ENCODE results near the gene GRM5.

GRM5 gene

DNA sequence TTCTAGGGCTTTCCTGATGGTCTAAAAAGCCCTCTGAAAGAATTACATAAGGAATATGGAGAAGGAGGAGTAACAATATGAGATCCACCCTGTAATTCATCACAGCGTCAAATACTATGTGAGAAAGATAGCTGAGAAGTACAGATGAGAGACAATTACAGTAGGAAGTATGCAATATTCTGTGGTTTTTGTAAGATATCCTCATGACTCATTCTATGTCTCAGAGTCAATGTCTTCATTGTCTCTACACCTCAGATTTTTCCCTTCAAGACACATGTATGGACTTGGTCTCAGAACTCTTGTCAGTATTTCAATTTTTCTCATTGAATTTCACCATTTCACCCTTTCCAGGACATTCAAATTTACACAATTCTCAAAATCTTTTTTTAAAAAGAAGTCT is 385.0 kb downstream of the GRM5 start:
- H3K27me3 ChIP-seq (ENCODE audit: control insufficient read depth in 1 of 2, insufficient read depth in 2 of 2, low read length in 2 of 2) = no peaks in the 10 kb centered on the region

DNA sequence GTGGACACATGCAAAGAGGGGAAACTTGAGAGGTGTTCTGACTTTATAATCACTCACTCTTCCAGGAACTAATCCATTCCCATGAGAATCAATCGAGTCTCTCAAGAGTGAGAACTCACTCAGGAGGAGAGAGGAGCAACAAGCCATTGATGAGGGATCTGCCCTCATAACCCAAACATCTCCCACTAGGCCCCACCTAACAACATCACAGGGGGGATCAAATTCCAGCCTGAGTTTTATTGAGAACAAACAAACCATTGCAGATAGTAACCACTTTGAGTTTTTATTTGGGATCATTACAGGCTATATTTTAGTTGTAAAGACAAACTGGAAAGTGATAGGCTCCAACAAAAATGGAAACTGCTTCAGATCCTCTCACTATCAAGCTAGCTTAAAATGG is 399.4 kb downstream of the GRM5 start:
- H3K27ac ChIP-seq (ENCODE audit: low read depth, low read length) = no peak overlapping the region
- H3K27me3 ChIP-seq (ENCODE audit: control insufficient read depth in 1 of 2, insufficient read depth in 2 of 2, low read length in 2 of 2) = no peaks in the 10 kb centered on the region
- no peak overlapping the region for H3K4me3 ChIP-seq (ENCODE audit: low read depth in 1 of 2, low read length in 2 of 2)
- H3K36me3 ChIP-seq (ENCODE audit: control insufficient read depth in 1 of 2, insufficient read depth in 2 of 2, low read length in 2 of 2) = no peaks in the 10 kb centered on the region
- no peak overlapping the region for H3K9ac ChIP-seq (ENCODE audit: low read depth in 1 of 2, low read length in 2 of 2)
- H3K9me3 ChIP-seq (ENCODE audit: control insufficient read depth in 1 of 2, low read length in 2 of 2) = no peaks in the 10 kb centered on the region
- H3K4me1 ChIP-seq (ENCODE audit: control insufficient read depth in 1 of 2, insufficient read depth in 2 of 2, low read length in 2 of 2) = no peaks in the 10 kb centered on the region

More for the DNA sequence above, 385.0 kb downstream of the GRM5 start:
- no peak overlapping the region for H3K27ac ChIP-seq (ENCODE audit: low read depth, low read length)
- no peak overlapping the region for H3K4me3 ChIP-seq (ENCODE audit: low read depth in 1 of 2, low read length in 2 of 2)
- no peaks in the 10 kb centered on the region for H3K9me3 ChIP-seq (ENCODE audit: control insufficient read depth in 1 of 2, low read length in 2 of 2)
- no peaks in the 10 kb centered on the region for H3K4me1 ChIP-seq (ENCODE audit: control insufficient read depth in 1 of 2, insufficient read depth in 2 of 2, low read length in 2 of 2)
- H3K9ac ChIP-seq (ENCODE audit: low read depth in 1 of 2, low read length in 2 of 2) = no peak overlapping the region
- H3K36me3 ChIP-seq (ENCODE audit: control insufficient read depth in 1 of 2, insufficient read depth in 2 of 2, low read length in 2 of 2) = no peaks in the 10 kb centered on the region

- H3K4me1 ChIP-seq (ENCODE audit: control insufficient read depth in 1 of 2, insufficient read depth in 2 of 2, low read length in 2 of 2) = no peaks in the 10 kb centered on the region
- H3K36me3 ChIP-seq (ENCODE audit: control insufficient read depth in 1 of 2, insufficient read depth in 2 of 2, low read length in 2 of 2) = no peaks in the 10 kb centered on the region
- no peaks in the 10 kb centered on the region for H3K9me3 ChIP-seq (ENCODE audit: control insufficient read depth in 1 of 2, low read length in 2 of 2)
- no peak overlapping the region for H3K4me3 ChIP-seq (ENCODE audit: low read depth in 1 of 2, low read length in 2 of 2)
- H3K27me3 ChIP-seq (ENCODE audit: control insufficient read depth in 1 of 2, insufficient read depth in 2 of 2, low read length in 2 of 2) = no peaks in the 10 kb centered on the region
- no peak overlapping the region for H3K27ac ChIP-seq (ENCODE audit: low read depth, low read length)
- H3K9ac ChIP-seq (ENCODE audit: low read depth in 1 of 2, low read length in 2 of 2) = no peak overlapping the region
Observed at GRCh38 chr11:88657076-88657738, 408.6 kb downstream of the GRM5 start.

DNA sequence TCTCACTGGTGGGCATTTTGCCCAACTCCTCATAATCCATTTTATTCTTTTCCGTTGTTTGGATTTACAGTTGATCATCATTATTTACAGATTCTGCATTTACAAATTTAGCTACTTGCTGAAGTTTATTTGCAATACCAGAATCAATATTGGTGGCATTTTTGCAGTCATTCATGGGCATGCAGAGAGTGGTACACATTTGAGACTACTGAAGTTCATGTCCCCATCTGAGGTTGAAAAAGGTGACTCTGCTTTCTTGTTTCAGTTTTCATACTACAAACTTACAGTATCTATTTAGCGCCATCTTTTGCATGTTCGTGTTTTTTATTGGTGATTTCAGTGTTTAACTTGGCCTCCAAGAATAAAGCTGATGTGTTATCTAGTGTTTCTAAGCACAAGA is 409.5 kb downstream of the GRM5 start:
- Histone ChIP-seq H3K27ac (ENCODE audit: low read depth, low read length) (no peak overlapping the region), H3K27me3 (ENCODE audit: control insufficient read depth in 1 of 2, insufficient read depth in 2 of 2, low read length in 2 of 2) (no peaks in the 10 kb centered on the region), H3K9ac (ENCODE audit: low read depth in 1 of 2, low read length in 2 of 2) (no peak overlapping the region), H3K36me3 (ENCODE audit: control insufficient read depth in 1 of 2, insufficient read depth in 2 of 2, low read length in 2 of 2) (no peaks in the 10 kb centered on the region), H3K9me3 (ENCODE audit: control insufficient read depth in 1 of 2, low read length in 2 of 2) (no peaks in the 10 kb centered on the region), H3K4me3 (ENCODE audit: low read depth in 1 of 2, low read length in 2 of 2) (no peak overlapping the region), H3K4me1 (ENCODE audit: control insufficient read depth in 1 of 2, insufficient read depth in 2 of 2, low read length in 2 of 2) (no peaks in the 10 kb centered on the region)

- Histone ChIP-seq H3K36me3 (ENCODE audit: control insufficient read depth in 1 of 2, insufficient read depth in 2 of 2, low read length in 2 of 2) (no peaks in the 10 kb centered on the region), H3K27ac (ENCODE audit: low read depth, low read length) (no peak overlapping the region), H3K9me3 (ENCODE audit: control insufficient read depth in 1 of 2, low read length in 2 of 2) (no peaks in the 10 kb centered on the region), H3K4me3 (ENCODE audit: low read depth in 1 of 2, low read length in 2 of 2) (no peak overlapping the region), H3K4me1 (ENCODE audit: control insufficient read depth in 1 of 2, insufficient read depth in 2 of 2, low read length in 2 of 2) (no peaks in the 10 kb centered on the region), H3K27me3 (ENCODE audit: control insufficient read depth in 1 of 2, insufficient read depth in 2 of 2, low read length in 2 of 2) (no peaks in the 10 kb centered on the region), H3K9ac (ENCODE audit: low read depth in 1 of 2, low read length in 2 of 2) (no peak overlapping the region)
Observed at GRCh38 chr11:88655656-88656055, 410.1 kb downstream of the GRM5 start.

DNA sequence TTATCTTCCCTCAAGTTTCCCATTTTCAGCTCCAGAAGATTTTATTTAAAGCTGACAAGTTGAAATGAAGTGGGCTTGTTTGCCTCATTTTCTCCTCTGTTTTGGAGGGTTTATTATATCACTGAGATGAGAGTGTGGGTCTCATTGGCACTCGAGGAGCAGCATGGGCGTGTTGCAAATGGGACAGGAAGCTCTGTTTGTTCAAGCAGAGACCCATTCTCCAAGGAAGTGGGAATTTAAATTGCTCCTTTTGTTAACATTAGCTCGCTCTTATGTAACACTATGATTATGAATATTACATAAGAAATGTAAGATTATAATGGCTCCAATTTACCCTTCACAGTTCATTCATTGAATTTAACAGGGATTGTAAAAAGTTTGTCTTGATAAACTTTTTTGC is 410.6 kb downstream of the GRM5 start:
- no peak overlapping the region for H3K4me3 ChIP-seq (ENCODE audit: low read depth in 1 of 2, low read length in 2 of 2)
- no peak overlapping the region for H3K27ac ChIP-seq (ENCODE audit: low read depth, low read length)
- H3K9ac ChIP-seq (ENCODE audit: low read depth in 1 of 2, low read length in 2 of 2) = no peak overlapping the region
- H3K9me3 ChIP-seq (ENCODE audit: control insufficient read depth in 1 of 2, low read length in 2 of 2) = no peaks in the 10 kb centered on the region
- H3K36me3 ChIP-seq (ENCODE audit: control insufficient read depth in 1 of 2, insufficient read depth in 2 of 2, low read length in 2 of 2) = no peaks in the 10 kb centered on the region
- no peaks in the 10 kb centered on the region for H3K27me3 ChIP-seq (ENCODE audit: control insufficient read depth in 1 of 2, insufficient read depth in 2 of 2, low read length in 2 of 2)
- no peaks in the 10 kb centered on the region for H3K4me1 ChIP-seq (ENCODE audit: control insufficient read depth in 1 of 2, insufficient read depth in 2 of 2, low read length in 2 of 2)

GRCh38 chr11:88651556-88651955 is 414.2 kb downstream of the GRM5 start:
- Histone ChIP-seq H3K9ac (ENCODE audit: low read depth in 1 of 2, low read length in 2 of 2) (no peak overlapping the region), H3K9me3 (ENCODE audit: control insufficient read depth in 1 of 2, low read length in 2 of 2) (no peaks in the 10 kb centered on the region), H3K27ac (ENCODE audit: low read depth, low read length) (no peak overlapping the region), H3K36me3 (ENCODE audit: control insufficient read depth in 1 of 2, insufficient read depth in 2 of 2, low read length in 2 of 2) (no peaks in the 10 kb centered on the region), H3K27me3 (ENCODE audit: control insufficient read depth in 1 of 2, insufficient read depth in 2 of 2, low read length in 2 of 2) (no peaks in the 10 kb centered on the region), H3K4me3 (ENCODE audit: low read depth in 1 of 2, low read length in 2 of 2) (no peak overlapping the region), H3K4me1 (ENCODE audit: control insufficient read depth in 1 of 2, insufficient read depth in 2 of 2, low read length in 2 of 2) (no peaks in the 10 kb centered on the region)

DNA sequence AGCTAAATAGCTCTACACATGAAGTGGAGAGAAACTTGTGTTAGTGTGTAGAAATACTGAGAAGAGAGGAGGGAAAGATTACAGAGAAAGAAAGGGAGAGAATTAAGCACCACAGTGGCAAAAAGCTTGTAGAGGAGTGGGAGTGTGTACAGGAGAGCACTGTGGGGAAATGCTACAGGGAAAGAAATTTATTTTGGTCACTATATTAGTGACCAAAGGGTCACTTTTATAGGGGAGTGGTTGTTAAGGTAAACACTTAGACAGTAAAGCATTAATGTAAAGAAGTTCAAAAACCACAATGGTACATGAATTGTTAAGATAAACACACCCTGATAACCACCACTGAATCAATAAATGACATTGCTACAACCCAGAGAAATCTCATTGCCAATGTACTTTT is 421.1 kb downstream of the GRM5 start:
- Histone ChIP-seq H3K27ac (ENCODE audit: low read depth, low read length) (no peak overlapping the region), H3K4me1 (ENCODE audit: control insufficient read depth in 1 of 2, insufficient read depth in 2 of 2, low read length in 2 of 2) (no peaks in the 10 kb centered on the region), H3K9ac (ENCODE audit: low read depth in 1 of 2, low read length in 2 of 2) (no peak overlapping the region), H3K36me3 (ENCODE audit: control insufficient read depth in 1 of 2, insufficient read depth in 2 of 2, low read length in 2 of 2) (no peaks in the 10 kb centered on the region), H3K9me3 (ENCODE audit: control insufficient read depth in 1 of 2, low read length in 2 of 2) (no peaks in the 10 kb centered on the region), H3K4me3 (ENCODE audit: low read depth in 1 of 2, low read length in 2 of 2) (no peak overlapping the region), H3K27me3 (ENCODE audit: control insufficient read depth in 1 of 2, insufficient read depth in 2 of 2, low read length in 2 of 2) (no peaks in the 10 kb centered on the region)

- Histone ChIP-seq H3K9me3 (ENCODE audit: control insufficient read depth in 1 of 2, low read length in 2 of 2) (no peaks in the 10 kb centered on the region), H3K4me3 (ENCODE audit: low read depth in 1 of 2, low read length in 2 of 2) (no peak overlapping the region), H3K4me1 (ENCODE audit: control insufficient read depth in 1 of 2, insufficient read depth in 2 of 2, low read length in 2 of 2) (no peaks in the 10 kb centered on the region)
Observed at GRCh38 chr11:88632163-88632562, 433.6 kb downstream of the GRM5 start.

GRCh38 chr11:88631497-88631896 is 434.3 kb downstream of the GRM5 start:
- H3K27ac ChIP-seq (ENCODE audit: low read depth, low read length) = no peak overlapping the region
- no peaks in the 10 kb centered on the region for H3K9me3 ChIP-seq (ENCODE audit: control insufficient read depth in 1 of 2, low read length in 2 of 2)
- no peak overlapping the region for H3K4me3 ChIP-seq (ENCODE audit: low read depth in 1 of 2, low read length in 2 of 2)
- no peaks in the 10 kb centered on the region for H3K4me1 ChIP-seq (ENCODE audit: control insufficient read depth in 1 of 2, insufficient read depth in 2 of 2, low read length in 2 of 2)
- no peak overlapping the region for H3K9ac ChIP-seq (ENCODE audit: low read depth in 1 of 2, low read length in 2 of 2)
- no peaks in the 10 kb centered on the region for H3K27me3 ChIP-seq (ENCODE audit: control insufficient read depth in 1 of 2, insufficient read depth in 2 of 2, low read length in 2 of 2)
- no peaks in the 10 kb centered on the region for H3K36me3 ChIP-seq (ENCODE audit: control insufficient read depth in 1 of 2, insufficient read depth in 2 of 2, low read length in 2 of 2)

More at GRCh38 chr11:88632163-88632562, 433.6 kb downstream of the GRM5 start:
- Histone ChIP-seq H3K36me3 (ENCODE audit: control insufficient read depth in 1 of 2, insufficient read depth in 2 of 2, low read length in 2 of 2) (no peaks in the 10 kb centered on the region), H3K27me3 (ENCODE audit: control insufficient read depth in 1 of 2, insufficient read depth in 2 of 2, low read length in 2 of 2) (no peaks in the 10 kb centered on the region), H3K27ac (ENCODE audit: low read depth, low read length) (no peak overlapping the region), H3K9ac (ENCODE audit: low read depth in 1 of 2, low read length in 2 of 2) (no peak overlapping the region)

DNA sequence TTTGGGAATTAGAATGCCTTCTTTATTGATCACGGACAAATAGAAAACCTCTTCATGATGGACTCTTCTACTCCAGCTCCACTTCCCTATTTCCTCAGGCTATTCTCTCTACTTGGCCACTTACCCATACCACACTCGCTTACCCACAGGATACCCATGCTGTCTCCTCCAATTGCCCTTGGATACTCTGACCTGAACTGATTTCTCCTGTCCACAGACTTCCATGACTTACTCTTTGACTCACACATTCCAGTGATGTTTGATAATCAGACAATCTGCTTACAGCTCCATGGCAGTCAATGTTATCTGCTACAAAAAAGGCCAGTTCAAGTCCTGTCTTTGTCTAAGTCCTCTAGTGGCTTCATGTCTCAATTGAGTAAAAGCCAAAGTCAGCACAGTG is 436.3 kb downstream of the GRM5 start:
- no peak overlapping the region for H3K4me3 ChIP-seq (ENCODE audit: low read depth in 1 of 2, low read length in 2 of 2)
- H3K36me3 ChIP-seq (ENCODE audit: control insufficient read depth in 1 of 2, insufficient read depth in 2 of 2, low read length in 2 of 2) = no peaks in the 10 kb centered on the region
- H3K9me3 ChIP-seq (ENCODE audit: control insufficient read depth in 1 of 2, low read length in 2 of 2) = no peaks in the 10 kb centered on the region
- H3K27ac ChIP-seq (ENCODE audit: low read depth, low read length) = no peak overlapping the region
- no peaks in the 10 kb centered on the region for H3K4me1 ChIP-seq (ENCODE audit: control insufficient read depth in 1 of 2, insufficient read depth in 2 of 2, low read length in 2 of 2)
- H3K9ac ChIP-seq (ENCODE audit: low read depth in 1 of 2, low read length in 2 of 2) = no peak overlapping the region
- no peaks in the 10 kb centered on the region for H3K27me3 ChIP-seq (ENCODE audit: control insufficient read depth in 1 of 2, insufficient read depth in 2 of 2, low read length in 2 of 2)

Measured in duodenal mucosa (tissue), 2 donors.